ENCODE data around the gene DNAJB6.

GRCh38 chr7:157370742-157371141 is 33.9 kb downstream of the DNAJB6 start:
- no peak for TF ChIP-seq CTCF (IDR thresholded peaks at IDR 0.05)
- no peak for TF ChIP-seq ATF3 (CRISPR knock-in tag; conservative IDR thresholded peaks at IDR 0.05)
- TF ChIP-seq USF2 (CRISPR knock-in tag; IDR thresholded peaks at IDR 0.05): no peak
- no peak for TF ChIP-seq PREB (CRISPR knock-in tag; IDR thresholded peaks at IDR 0.05; ENCODE audit: borderline replicate concordance)

Data from WTC11 (cell line).